HS-27A (cell line): ENCODE results near the gene DNMBP.
"Not testable (repeated sequence)": the region's sequence is repeated elsewhere in the genome, so short reads cannot be mapped to it uniquely, and the experiment has no call there.

ENCODE experiments used
- DNase-seq: peaks from one replicate; pipeline ENCODE4 v3.0.0-alpha.2; 2012; ENCODE audit warnings: low read depth, missing footprints

The DNMBP gene

GRCh38 chr10:99958302-99958701 is 51.4 kb downstream of the DNMBP start:
- DNase-seq, result no peak

GRCh38 chr10:99953510-99953909 is 56.2 kb downstream of the DNMBP start:
- DNase-seq, result not testable (repeated sequence)

GRCh38 chr10:99952799-99953198 is 56.9 kb downstream of the DNMBP start:
- DNase-seq, result no peak

GRCh38 chr10:99946051-99946450 is 63.7 kb downstream of the DNMBP start:
- not testable (repeated sequence) for DNase-seq

- DNase-seq, result no peak
Measured at GRCh38 chr10:99945263-99945662, 64.5 kb downstream of the DNMBP start.

GRCh38 chr10:99944860-99945259 is 64.9 kb downstream of the DNMBP start:
- no peak for DNase-seq

GRCh38 chr10:99943908-99944307 is 65.8 kb downstream of the DNMBP start:
- no peak for DNase-seq

GRCh38 chr10:99941942-99942820 is 67.6 kb downstream of the DNMBP start:
- no peak for DNase-seq

- no peak for DNase-seq
Measured at GRCh38 chr10:99938563-99938962, 71.2 kb downstream of the DNMBP start.

- DNase-seq, result no peak
Measured at GRCh38 chr10:99937630-99938029, 72.1 kb downstream of the DNMBP start.

GRCh38 chr10:99932203-99932957 is 77.4 kb downstream of the DNMBP start:
- not testable (repeated sequence) for DNase-seq

- DNase-seq, result no peak
Measured at GRCh38 chr10:99930731-99931550, 78.8 kb downstream of the DNMBP start.

- DNase-seq, result no peak
Measured at GRCh38 chr10:99929360-99929759, 80.4 kb downstream of the DNMBP start.

- no peak for DNase-seq
Measured at GRCh38 chr10:99927721-99928280, 81.9 kb downstream of the DNMBP start.

GRCh38 chr10:99926925-99927720 is 82.6 kb downstream of the DNMBP start:
- no peak for DNase-seq

- no peak for DNase-seq
Measured at GRCh38 chr10:99924451-99925255, 85.1 kb downstream of the DNMBP start.

GRCh38 chr10:99921948-99922347 is 87.8 kb downstream of the DNMBP start:
- no peak for DNase-seq

GRCh38 chr10:99920901-99921300 is 88.8 kb downstream of the DNMBP start:
- DNase-seq, result no peak

- no peak for DNase-seq
Measured at GRCh38 chr10:99920486-99920885, 89.3 kb downstream of the DNMBP start.
